Fibroblast of skin of abdomen (primary cell): ENCODE measurements around the gene JMJD7.
"Not testable (repeated sequence)": the region's sequence is repeated elsewhere in the genome, so short reads cannot be mapped to it uniquely, and the experiment has no call there.

ENCODE experiments used
- DNase-seq: peaks from one replicate; pipeline ENCODE4 v3.0.0-alpha.2; 2013

The JMJD7 gene

DNA sequence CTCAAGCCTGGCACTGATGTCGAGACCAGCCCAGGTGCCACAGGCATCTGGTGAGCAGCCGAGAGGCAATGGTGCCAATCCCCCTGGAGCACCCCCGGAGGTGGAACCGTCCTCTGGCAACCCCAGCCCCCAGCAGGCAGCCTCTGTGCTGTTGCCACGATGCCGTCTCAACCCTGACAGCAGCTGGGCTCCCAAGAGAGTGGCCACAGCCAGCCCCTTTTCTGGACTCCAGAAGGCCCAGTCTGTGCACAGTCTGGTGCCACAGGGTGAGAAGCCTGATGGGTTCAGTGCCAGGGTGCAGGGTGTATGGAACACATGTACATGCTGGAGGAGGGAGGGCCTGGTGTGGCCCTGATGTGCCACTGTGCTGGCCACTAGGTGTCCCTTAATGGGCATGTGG is 4.9 kb upstream of the JMJD7 start:
- DNase-seq: no peak

DNA sequence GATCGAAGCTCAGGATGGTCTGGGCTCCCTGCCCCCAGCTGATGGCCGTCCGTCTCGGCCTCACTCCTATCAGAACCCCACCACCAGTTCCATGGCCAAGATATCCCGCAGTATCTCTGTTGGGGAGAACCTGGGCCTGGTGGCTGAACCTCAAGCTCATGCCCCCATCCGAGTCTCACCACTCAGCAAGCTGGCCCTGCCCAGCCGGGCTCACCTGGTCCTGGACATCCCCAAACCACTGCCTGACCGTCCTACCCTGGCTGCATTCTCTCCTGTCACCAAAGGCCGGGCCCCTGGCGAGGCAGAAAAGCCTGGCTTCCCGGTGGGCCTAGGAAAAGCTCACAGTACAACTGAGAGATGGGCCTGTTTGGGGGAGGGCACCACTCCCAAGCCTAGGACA is 4.4 kb upstream of the JMJD7 start:
- no peak for DNase-seq

DNA sequence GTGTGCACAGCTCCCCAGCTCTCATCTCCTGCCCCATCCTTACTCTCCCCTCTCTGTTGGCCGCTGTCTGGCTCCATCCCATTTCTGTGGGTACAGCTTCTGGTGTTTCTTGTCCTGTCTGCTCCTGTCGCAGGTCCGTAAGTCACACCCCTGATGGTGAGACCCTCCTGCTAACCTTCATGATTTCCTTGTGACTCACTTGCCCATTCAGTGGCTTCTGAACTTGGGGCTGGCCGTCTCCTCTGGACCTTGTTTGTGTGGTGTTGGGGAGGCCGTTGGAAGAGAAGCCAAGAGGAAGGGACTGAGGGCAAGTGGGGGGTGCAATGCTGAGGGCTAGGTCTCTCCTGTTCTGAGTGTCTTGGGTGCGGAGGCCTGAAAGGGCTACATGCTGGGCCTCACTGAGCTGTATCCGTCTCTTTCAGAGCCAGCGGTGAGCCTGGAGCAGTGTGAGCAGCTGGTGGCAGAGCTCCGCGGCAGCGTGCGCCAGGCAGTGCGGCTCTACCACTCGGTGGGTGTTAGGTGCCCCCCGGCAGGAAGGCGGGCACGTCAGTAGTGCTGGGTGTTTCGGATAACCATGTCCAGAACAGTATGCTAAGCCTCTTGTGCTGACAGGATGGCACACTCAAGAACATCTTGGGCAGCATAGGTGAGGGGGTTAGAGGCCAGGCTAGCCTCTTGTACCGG is 3.7 kb upstream of the JMJD7 start:
- no peak for DNase-seq

DNA sequence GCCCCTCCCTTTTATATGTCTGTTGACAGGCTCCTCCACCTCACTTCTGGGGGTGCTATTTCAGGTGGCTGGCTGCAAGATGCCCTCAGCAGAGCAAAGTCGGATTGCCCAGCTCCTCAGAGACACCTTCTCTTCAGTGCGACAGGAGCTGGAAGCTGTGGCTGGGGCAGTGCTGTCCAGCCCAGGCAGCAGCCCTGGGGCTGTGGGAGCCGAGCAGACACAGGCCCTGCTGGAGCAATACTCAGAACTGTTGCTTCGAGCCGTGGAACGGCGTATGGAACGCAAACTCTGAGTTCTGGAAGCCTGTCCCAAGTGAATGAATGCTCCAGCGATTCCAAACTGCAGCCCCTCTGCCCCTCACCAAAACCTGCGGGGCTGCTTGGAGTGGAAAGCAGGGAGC is 2.7 kb upstream of the JMJD7 start:
- no peak for DNase-seq

DNA sequence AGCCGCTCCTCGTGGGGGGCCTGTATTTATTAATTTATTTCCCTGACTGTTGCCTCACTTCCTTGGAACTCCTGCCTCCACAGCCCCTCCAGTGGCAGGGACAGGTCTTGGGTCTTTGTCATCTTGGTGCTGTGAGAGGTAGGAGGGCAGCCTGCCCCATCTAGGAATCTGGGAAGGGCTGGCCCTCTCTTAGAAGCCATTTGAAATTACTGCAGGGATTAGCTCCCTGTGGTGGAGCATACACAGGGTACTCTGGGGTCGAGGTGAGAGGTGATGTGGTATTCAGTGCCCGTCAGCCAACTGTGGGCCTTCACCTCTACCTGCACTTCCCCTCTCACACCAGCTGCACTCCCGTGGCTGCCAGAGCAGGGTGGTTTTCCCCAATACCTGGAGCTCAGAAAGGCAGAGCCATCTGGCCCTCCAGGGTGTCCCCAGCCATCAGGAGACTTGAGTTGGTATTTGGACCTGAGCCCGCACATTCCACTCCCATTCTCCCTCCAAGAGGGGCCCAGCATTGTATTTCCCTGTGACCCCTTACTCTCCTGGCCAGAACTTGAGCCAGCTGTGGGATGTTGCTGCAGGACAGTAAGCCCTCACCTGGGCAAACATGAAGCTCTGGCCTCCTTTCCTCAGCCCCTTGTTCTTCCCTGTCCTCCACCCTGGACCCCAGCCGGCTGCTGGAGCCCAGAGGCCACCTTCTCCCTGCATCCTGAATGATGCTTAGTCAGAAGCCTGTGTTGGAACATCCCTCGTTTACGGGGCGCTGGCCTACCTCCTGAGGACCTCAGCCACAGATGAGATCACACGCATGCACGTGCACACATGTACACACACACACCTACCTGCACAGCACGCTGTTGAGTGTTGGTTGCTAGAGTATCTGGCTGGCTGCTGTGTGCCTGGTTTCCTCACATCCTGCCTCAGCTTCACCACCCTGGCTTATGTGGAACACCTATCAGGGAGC is 2.0 kb upstream of the JMJD7 start:
- no peak for DNase-seq

DNA sequence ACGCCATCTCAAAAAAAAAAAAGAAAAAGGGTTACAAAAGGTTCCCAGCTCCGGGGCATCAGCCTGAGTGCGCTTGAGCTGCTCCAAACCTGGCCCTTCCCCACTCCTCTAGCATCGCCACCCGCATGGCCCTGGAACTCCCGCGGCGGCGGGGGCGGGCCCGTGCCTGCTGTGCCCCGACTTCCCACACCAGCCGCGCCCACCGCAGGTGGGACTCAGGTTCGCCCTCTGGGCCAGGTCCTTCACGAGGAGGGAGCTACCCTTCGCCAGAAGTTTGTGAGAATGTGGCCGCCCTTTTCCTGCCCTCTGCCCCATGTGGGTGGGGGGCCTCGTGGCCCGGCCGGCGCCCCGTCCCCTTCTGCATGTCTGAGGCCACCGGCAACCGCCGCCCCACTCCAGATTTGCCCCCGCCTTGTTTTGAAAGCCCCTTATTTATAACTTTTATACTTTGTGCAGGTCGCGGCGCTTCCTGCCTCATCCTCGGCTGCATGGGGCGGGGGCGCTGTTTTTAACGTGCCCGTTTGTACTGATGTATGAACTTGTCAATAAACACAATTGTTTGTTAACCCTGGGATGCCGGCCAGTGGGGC is 507 bp upstream of the JMJD7 start:
- DNase-seq: no peak

DNA sequence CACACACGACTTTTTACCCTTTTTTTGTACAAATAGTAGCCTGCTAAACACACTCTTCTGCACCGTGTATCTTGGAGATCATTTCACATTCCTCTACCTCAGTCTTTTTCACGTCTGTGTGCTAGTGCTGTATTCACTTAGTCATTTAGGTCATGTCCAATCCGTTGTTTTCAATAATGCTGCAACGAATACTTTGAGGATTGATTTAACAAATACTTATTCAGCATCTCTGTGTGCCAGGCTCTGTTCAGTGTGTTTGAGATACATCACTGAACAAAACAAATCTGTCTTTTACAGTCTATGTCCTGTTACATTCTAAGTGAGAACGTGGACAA is 882 bp downstream of the JMJD7 start:
- no peak for DNase-seq

DNA sequence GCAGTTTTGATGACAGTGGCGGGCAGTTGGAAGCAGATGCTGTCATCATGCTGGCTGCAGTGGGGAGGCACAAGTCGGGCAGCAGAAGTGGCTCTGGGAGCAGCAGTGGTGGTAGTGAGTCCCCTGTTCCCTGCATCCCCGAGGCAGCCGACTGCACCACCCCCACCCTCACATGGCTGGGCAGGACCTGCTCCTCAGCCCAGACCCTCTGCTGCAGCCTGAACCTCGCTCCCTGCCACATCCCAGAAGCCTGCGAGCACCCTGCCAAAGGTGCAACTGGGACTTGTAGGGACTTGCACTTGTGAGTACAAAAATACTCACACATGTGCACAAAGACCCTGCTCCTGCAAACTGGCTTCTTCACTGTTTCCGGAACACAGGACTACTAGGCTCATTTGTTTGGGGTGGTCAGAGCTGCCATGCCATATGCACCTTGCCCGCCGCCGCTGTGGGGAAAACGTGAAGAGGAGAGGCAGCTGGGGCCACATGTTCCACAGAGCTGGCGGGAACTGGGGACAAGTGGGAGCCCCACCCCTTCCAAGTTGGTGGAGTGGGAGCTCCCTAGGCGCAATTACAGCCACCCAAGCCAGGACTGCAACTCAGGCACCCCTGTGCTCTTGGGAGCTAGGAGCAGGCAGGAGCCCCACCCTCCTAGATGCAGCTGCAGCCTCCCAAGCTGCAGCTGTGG is 2.2 kb downstream of the JMJD7 start:
- no peak for DNase-seq

DNA sequence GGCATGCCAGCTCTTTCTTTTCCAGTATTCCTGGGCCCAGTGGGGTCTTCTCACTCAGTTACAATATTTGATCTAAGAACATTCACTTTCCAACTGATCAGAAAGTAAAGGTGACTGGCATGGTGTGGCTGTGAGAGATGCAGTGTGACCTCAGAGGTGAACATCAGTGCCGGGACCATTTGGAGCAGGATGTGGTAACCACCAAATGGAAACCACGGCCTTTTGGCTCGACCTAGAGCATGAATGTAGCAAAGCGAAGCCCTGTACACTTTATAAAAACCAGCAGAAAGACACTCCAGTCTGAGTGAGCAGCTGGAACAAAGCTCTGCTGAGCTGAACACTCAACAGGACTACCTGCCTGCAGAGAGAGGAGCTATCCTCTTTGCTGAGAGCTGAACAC is 3.4 kb downstream of the JMJD7 start:
- DNase-seq: not testable (repeated sequence)

DNA sequence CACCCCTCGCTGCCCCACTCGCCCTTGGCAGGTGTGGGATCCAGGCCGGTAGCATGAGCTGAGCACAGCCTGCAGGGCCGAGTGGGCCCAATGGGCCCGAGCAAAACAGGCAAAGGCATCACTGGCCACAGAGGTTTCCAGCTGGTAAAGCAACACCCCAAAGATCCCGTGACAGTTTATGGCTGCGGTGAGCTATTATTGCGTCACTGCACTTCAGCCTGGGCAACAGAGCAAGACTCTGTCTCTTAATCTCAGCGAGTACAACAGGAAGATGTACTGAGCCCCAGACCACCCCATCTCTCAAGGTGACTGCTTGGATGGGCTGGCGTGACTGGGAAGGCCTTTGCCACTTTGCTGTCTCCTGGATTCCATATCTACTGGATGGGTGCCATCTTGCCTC is 4.3 kb downstream of the JMJD7 start:
- no peak for DNase-seq

DNA sequence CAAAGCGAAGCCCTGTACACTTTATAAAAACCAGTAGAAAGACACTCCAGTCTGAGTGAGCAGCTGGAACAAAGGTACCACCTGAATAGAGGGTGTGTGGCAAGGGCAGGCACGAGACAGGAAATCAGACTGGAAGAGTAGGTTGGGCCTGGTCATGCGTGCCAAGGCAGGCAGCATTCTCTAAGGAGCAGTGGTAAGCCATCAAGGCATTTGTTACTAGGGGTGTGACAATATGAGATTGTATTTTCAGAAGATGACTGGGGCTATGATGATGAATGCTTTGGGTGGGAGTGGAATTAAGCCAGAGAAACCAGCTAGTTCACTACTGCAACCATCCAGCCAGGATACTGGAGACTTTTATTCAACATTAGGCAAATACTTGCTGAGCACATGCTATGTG is 5.0 kb downstream of the JMJD7 start:
- DNase-seq: no peak

DNA sequence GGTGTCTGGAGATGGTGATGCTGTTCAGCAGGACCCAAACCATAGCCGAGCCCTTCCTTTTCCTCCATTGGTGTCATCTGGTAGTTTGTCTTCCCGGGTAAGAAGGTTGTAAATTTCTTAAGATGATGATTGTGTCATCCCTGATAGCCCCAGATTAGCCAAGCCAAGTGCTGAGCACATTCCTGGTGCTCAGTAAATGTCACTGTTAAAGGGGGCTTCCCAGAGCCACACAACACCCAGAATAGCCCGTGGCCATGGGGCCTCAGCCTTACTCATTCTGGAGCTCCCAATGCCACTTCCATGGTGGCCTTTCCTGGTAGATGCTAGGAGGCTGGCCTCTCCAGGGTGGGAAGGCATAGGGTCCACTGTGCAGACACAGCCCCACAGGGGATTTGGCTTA is 6.2 kb downstream of the JMJD7 start:
- no peak for DNase-seq

DNA sequence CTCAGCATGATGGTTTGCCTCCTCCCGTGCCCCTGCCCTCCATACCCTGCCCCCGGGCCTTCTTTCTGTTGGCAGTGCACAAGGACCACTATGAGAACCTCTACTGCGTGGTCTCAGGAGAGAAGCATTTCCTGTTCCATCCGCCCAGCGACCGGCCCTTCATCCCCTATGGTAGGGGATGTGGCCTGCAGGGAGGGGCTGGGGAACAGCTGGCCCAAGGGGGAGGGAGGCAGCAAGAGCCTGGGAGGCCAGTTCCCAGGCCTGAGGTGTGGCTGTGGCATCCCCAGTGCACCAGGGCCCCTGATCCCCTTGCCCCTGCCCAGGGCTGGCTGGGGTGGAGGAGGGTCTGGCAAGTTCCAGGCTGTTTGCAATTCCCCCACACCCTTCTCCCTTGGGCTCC is 8.2 kb downstream of the JMJD7 start:
- peak; percentile 10 for DNase-seq

DNA sequence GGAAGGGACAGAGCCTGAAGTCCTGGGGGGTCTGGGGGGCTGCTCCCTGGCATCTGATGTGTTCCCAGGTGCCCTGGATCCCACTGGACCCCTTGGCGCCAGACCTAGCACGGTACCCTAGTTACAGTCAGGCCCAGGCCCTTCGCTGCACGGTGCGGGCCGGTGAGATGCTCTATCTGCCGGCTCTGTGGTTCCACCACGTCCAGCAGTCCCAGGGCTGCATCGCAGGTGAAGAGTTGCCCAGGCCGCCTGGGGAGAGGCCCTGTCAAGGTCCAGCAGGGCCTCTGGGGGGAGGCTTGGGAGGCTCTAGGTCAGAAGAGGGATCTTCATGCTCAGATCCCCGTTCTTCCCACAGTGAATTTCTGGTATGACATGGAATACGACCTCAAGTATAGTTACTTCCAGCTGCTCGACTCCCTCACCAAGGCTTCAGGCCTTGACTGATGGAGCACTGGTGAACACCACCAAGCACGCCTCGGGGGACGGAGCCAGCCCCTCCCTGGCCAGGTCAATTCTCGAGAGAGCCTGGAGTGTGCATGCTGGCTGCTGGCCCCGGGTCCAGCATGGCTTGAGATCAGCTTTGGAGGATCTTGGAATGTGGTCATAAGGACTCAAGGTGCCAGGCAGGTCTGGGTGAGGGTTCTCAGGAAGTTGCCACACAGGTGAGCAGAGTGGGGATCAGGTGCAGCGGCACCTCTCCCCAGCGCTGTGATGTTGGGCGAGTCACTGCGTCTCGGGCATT is 9.0 kb downstream of the JMJD7 start:
- no peak for DNase-seq

DNA sequence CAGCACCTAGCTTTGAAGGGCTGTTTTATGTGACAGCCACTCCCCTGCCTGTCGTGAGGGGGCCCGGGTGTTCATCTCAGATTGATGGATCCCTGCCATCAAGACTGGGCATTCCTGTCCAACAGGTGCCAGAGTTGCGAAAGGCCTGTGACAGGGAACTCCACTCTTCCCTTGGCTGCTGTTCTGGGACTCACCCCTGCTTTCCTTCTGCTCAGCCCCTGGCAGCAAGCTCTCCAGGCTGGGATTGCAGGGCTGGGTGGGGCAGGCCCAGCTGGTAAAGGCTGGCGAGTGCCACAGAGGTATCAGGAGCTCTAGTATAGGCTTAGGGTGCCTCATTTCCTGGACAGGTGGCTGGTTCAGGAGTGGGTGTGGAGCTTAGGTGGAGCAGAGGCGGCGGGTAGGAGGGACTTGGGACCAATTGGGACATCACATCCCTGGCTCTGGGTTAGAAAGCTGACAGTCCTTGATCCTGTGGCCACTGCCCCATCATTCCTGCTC is 10.6 kb downstream of the JMJD7 start, which contains the start of gene PLA2G4B:
TSS of gene PLA2G4B (plus strand) at position 448 of the 498 bp plus-strand sequence. CDS start 67 bp downstream, outside the sequence.
- DNase-seq: no peak

DNA sequence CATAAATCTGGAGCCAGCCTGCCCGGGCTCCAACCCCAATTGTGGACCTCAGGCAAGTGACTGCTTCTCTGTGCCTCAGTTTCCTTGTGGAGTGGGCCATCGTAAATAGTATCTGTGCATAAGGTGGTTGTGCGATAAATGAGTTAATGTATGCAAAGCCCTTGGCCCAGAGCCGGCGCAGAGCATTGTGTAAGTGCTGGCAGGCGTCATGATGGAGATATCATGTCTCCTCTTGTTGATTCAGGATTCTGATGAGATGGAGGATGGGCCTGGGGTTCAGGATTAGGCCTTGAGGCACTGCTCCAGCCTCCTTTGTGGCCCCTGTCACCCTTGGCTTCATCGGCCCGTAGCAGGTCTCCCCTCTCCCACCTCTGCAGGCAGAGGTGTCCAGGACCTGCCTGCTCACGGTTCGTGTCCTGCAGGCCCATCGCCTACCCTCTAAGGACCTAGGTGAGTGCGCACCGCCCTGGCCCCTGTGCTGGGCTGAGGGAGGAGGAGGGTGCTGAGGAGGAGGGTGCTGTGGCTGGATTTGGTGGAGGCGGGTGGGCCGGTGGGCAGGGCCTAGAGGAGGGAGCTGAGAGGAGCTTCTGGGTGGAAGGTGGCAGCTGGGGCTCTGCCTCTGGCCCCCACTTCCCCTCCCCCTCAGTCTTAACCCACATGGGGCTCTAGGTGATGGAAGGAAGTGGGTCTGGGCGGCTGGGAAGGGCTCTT is 12.0 kb downstream of the JMJD7 start:
- no peak for DNase-seq

DNA sequence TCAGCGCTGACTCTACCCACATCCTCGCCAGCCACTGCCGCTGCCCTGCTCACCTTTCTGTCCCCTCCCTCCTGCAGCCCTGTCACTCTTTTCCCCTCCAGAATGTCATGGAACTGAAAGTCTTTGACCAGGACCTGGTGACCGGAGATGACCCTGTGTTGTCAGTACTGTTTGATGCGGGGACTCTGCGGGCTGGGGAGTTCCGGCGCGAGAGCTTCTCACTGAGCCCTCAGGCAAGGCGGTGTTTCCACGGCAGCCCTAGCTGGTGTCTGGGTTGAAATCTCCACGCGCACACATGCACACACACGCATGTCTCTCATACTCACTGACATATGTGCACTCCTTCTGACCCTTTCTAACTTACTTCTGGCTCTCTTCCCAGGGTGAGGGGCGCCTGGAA is 12.8 kb downstream of the JMJD7 start:
- no peak for DNase-seq

DNA sequence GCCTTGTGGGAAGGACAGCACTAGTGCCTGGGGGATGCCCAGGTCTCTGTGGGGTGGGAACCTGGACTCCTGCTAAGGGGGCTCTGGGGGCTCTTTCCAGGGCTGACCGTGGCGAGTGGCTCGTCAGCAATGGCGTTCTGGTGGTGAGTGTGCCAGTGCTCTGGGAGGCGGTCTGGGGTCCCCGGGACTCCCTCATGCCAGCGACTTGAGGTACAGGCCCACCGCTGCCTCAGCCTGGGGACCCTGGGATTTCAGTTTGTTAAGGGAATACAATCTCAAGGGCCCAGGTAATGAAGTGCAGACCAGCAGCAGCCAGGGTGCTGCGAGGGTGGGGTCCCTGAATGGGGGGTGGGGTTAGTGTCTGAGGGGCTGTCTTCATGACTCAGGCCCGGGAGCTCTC is 13.2 kb downstream of the JMJD7 start:
- no peak for DNase-seq

DNA sequence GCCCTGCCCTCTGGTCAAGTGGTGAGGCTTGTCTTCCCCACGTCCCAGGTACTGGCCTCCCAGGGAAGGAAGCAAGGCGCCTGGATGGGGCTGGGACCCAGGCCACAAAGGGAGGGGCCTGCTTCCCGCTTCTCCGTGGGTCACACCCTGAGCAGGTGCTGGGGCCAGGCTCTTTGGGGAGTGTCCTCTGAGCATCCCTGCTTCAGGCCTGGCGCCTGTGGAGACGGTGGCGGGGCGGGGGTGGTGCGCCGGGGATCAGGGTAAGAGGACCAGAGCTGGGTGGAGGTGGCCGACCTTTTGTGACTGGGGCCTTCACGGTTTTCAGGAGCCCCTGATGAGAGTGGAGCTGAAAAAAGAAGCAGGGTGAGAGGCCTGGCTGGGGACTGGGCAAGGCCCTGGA is 14.3 kb downstream of the JMJD7 start:
- no peak for DNase-seq

DNA sequence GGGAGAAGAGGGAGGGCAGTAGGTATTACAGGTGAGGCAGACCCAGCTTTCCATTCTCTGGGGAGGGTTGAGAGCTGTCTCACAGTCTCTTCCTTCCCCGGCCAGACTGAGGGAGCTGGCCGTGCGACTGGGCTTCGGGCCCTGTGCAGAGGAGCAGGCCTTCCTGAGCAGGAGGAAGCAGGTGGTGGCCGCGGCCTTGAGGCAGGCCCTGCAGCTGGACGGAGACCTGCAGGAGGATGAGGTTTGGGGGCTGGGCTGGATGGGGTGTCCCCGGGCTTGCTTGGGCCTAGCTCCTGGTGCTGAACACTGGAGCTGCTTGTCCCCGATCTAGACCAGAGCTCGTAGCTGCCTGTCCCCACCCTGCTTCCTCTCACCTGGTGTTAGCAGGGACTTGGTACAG is 15.7 kb downstream of the JMJD7 start:
- DNase-seq: no peak

DNA sequence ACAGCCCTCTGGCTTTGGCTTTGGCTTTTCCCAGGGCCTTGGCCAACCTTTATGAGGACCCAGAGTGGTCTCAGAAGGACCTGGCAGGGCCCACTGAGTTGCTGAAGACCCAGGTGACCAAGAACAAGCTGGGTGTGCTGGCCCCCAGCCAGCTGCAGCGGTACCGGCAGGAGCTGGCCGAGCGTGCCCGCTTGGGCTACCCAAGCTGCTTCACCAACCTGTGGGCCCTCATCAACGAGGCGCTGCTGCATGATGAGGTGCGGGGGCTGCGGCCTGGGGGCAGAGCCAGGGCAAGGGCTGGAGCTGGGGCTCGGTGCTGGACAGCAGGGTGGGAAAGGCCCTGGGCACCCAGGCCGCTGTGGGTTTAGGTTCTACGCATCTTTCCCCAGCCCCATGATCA is 16.9 kb downstream of the JMJD7 start:
- DNase-seq: no peak

DNA sequence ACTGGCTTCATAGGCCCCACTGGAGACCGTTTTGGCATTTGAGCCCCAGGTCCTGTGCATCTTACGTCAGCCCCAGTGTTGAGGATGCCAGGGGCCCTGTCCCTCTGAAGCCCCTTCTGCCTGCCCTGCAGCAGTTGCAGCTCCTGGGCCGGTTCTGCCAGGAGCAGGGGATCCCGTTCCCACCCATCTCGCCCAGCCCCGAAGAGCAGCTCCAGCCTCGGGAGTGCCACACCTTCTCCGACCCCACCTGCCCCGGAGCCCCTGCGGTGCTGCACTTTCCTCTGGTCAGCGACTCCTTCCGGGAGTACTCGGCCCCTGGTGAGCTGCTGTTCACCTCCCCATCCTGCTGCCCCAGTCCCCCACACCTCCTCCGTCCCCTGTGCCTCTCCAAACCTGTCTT is 19.3 kb downstream of the JMJD7 start:
- DNase-seq: no peak
